LNCAP (cell line): ENCODE data around the gene TMPRSS5.

Experiments
- TF ChIP-seq, protein P1 (sequence below): fragments of 450-650 bp; IDR thresholded peaks from 2 replicates; pipeline ENCODE4 v1.5.1; 2017; ENCODE audit warnings: mild to moderate bottlenecking

The TMPRSS5 gene

DNA sequence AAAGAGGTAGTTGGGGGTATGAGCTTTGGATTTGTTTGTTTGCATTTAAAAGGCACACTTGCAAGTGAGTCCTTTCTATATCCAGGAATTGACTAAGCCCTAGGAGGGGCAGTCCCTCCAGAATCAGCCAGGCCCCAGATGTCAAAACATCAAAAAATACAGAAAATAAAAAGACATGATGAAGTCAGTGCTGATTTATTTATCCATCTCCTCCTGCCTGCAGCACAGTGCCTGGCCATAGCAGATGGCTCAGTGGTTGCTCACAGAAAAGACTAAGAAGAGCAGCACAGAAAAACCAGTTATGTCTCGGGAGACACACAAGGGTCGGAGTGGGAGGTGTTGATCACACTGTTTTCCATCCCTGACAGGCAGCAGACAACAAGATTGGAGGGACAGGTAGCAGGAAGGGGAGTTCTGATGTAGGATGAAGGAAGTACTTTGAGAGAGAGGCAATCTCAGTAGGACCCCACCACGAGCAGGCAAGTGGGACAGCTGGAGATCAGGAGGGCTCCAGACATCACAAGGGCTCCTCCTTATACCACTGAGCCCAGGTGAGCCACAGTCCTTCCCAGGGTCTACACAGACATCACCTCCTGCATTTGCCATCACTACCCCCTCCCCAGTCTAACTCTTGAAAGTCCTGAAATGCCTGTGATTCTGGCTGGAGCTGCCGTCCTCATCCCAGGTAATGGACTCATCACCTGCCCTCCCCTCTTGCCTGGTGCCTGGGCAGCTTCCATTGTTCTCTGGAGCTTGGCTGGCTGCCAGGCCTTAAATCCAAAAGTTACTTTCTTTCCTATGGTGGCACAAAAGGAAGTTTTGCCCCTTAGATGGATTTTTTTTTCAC lies 32.3 kb downstream of the TMPRSS5 start:
- TF ChIP-seq, protein P1, sequence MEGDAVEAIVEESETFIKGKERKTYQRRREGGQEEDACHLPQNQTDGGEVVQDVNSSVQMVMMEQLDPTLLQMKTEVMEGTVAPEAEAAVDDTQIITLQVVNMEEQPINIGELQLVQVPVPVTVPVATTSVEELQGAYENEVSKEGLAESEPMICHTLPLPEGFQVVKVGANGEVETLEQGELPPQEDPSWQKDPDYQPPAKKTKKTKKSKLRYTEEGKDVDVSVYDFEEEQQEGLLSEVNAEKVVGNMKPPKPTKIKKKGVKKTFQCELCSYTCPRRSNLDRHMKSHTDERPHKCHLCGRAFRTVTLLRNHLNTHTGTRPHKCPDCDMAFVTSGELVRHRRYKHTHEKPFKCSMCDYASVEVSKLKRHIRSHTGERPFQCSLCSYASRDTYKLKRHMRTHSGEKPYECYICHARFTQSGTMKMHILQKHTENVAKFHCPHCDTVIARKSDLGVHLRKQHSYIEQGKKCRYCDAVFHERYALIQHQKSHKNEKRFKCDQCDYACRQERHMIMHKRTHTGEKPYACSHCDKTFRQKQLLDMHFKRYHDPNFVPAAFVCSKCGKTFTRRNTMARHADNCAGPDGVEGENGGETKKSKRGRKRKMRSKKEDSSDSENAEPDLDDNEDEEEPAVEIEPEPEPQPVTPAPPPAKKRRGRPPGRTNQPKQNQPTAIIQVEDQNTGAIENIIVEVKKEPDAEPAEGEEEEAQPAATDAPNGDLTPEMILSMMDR: no peak

GRCh38 chr11:113670831-113671215 lies 35.3 kb downstream of the TMPRSS5 start:
- TF ChIP-seq, protein P1: no peak

GRCh38 chr11:113670149-113670830 lies 35.8 kb downstream of the TMPRSS5 start:
- TF ChIP-seq, protein P1: no peak

DNA sequence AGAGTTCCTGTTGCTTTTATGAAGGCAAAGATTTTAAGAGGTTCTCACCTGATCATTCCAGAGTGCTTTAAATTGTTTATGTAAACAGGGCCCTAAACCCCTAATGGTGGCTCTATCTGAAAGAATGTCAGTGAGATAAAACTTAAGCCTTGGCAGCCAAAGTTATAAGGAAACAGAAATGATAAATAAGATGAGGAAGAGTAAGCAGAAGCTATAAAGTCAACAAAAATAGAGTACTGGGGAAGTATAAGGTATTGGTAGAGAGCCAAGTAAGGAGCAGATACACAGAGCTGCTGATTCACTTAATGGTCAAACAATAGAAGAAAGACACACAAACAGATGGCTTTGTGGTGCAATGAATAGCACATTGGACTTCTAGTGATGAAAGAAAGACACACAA lies 37.9 kb downstream of the TMPRSS5 start:
- TF ChIP-seq, protein P1: no peak

DNA sequence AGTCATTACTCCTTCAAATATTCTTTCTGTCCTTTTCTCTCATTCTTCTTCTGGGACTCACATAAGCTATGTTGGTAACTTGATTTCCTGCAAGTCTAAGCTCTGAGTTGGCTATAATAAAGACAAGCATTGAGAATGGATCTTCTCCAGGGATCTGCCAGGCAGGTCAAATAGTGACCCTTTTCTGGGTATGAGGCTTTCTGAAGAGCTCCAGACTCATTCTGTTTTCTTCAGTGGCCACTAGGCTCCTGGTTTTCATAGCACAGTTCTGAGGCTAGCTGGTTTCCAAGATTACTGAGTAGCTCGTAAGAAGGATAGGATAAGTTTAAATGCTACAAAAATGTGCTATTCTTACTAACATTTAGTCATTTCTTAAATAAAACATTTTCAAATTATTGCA lies 38.3 kb downstream of the TMPRSS5 start:
- TF ChIP-seq, protein P1: no peak

GRCh38 chr11:113666584-113666983 lies 39.5 kb downstream of the TMPRSS5 start:
- TF ChIP-seq, protein P1: no peak

GRCh38 chr11:113664981-113665710 lies 41.0 kb downstream of the TMPRSS5 start:
- TF ChIP-seq, protein P1: no peak
